ENCODE data around the gene EMILIN1. TPM values are rescaled to one million over a fixed set of nuclear protein-coding genes. Genes with fewer than 3 reads are reported as not detected.

EMILIN1 gene
- total and polyA plus RNA-seq, 2 of the 4 experiments (the other 2 are of a cell fraction), result 26.5 to 95.6 TPM

DNA sequence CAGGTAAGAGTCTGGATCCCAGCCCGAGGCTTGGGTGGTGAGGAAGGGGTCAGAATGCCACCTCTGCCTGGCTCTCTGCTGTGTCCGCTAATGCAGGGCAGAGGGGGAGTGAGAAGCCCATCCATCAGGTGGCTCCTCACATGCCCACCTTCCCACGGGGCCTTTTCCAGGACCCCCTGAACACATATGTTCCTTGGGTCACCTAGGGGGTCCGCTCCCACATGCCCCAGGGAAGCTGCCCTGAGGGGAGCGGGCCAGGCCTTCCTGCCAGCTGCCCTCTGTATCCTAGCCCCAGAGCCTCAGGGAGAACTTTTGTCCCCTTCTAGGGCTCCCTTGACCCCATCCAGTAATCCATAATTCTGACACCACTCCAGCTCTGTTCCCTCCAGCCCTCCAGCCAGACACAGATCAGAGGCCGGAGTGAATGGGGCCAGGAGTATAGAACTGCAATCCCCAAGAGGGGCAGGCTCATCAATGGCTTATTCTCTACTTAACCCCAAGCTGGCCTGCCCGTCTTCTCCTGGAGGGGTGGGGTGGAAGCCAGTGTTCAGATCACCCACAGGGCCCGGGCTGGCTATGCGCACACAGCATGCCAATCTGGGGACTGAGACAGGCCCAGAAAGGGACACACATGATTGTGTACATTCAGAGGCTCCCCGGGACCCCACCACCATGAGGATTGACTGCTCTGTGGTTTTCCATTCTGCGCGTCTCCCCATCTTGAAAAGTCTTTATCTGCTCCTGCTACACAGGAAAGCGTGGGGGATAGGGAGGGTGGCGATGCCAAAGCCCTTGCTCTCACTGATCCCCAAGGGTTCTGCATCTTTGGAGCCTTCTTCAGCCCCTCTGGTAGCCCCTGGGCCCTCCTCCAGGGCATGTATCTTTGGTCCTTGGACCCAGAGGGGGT lies 1.1 kb downstream of the EMILIN1 start:
- TF ChIP-seq RFX5 (IDR thresholded peaks at IDR 0.05; ENCODE audit: low read depth, low read length) (no peak), CEBPB (IDR thresholded peaks at IDR 0.05; ENCODE audit: low read depth, low read length) (no peak), POLR2A (IDR thresholded peaks at IDR 0.05; ENCODE audit: low read depth, low read length) (no peak), MXI1 (IDR thresholded peaks at IDR 0.05; ENCODE audit: borderline replicate concordance, low read depth, low read length) (no peak), SMC3 (IDR thresholded peaks at IDR 0.05; ENCODE audit: low read depth, low read length) (no peak), RCOR1 (IDR thresholded peaks at IDR 0.05; ENCODE audit: insufficient replicate concordance, low read length) (no peak), MAZ (IDR thresholded peaks at IDR 0.05; ENCODE audit: borderline replicate concordance, low read depth, low read length) (no peak), CHD1 (IDR thresholded peaks at IDR 0.05; ENCODE audit: low read depth, low read length) (no peak), FOS (IDR thresholded peaks at IDR 0.05; ENCODE audit: low read depth, low read length) (no peak), BHLHE40 (IDR thresholded peaks at IDR 0.05; ENCODE audit: low read depth, low read length) (no peak)
- TF ChIP-seq, protein P1, sequence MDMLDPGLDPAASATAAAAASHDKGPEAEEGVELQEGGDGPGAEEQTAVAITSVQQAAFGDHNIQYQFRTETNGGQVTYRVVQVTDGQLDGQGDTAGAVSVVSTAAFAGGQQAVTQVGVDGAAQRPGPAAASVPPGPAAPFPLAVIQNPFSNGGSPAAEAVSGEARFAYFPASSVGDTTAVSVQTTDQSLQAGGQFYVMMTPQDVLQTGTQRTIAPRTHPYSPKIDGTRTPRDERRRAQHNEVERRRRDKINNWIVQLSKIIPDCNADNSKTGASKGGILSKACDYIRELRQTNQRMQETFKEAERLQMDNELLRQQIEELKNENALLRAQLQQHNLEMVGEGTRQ (IDR thresholded peaks at IDR 0.05; ENCODE audit: low read depth, low read length), result no peak
- peak overlapping the region; percentile 83 for H2AFZ ChIP-seq (replicated peaks; ENCODE audit: low read length, poor library complexity)
- H2AK9ac ChIP-seq (replicated peaks; ENCODE audit: low read depth, low read length, poor library complexity), result peak overlapping the region; percentile 94
- peaks cover 14% of the 10 kb centered on the region for H4K20me1 ChIP-seq (ENCODE audit: insufficient read depth, low read length)
- no CpG with 5 or more reads among the region's 14 CpGs for WGBS, 2 experiments (ENCODE audit: extremely low coverage in 2 of 2, insufficient read length in 1 of 2)
- DNase-seq (no peak), ATAC-seq (ENCODE audit: low read depth) (peak; percentile 2)
- CTCF ChIA-PET, result no interaction called here
- POLR2A ChIA-PET (ENCODE audit: unreplicated experiment), result interaction anchor here (0.6 kb wide), 1 partner anchor 46 kb away, joined by 11 read pairs; no protein-coding TSS in a partner anchor
- H3K9ac ChIP-seq (ENCODE audit: low read depth, low read length), result peak overlapping the region; percentile 97
- BruUV-seq (replicated peaks), result no TSS peak
- H3K9me3 ChIP-seq (ENCODE audit: control insufficient read depth, insufficient read depth, low read length), result no peaks in the 10 kb centered on the region
- in situ Hi-C loops (cut with MboI; ENCODE audit: low sequenced_read_pairs), result no loop called here
- peak overlapping the region; percentile 86 for H3K23ac ChIP-seq (ENCODE audit: low read depth, low read length)
- peak overlapping the region; percentile 89 for H2AK5ac ChIP-seq (ENCODE audit: low read depth, low read length)
- intact Hi-C loops (cut with micrococcal nuclease), result no loop called here
- H3K27ac ChIP-seq (ENCODE audit: insufficient read depth, low read length), result peak overlapping the region; percentile 98
- H4K91ac ChIP-seq (ENCODE audit: insufficient read depth, low read depth, low read length), result peak overlapping the region; percentile 80
- H3K4me1 ChIP-seq (ENCODE audit: control insufficient read depth, insufficient read depth, low read length), result peaks cover 25% of the 10 kb centered on the region
- H4K5ac ChIP-seq (ENCODE audit: low read depth, low read length), result peak overlapping the region; percentile 84
- H2BK15ac ChIP-seq (ENCODE audit: low read depth, low read length), result no peak overlapping the region; the same call in 2 of the 3 replicates
- peak overlapping the region; percentile 91 for H2BK5ac ChIP-seq (ENCODE audit: low read depth, low read length, poor library complexity, severe bottlenecking)
- peak overlapping the region; percentile 82 for H3K14ac ChIP-seq (replicated peaks; ENCODE audit: low read depth, low read length)
- peak overlapping the region; percentile 98 for H3K4me2 ChIP-seq (ENCODE audit: low read depth, low read length)
- H3K36me3 ChIP-seq (ENCODE audit: control insufficient read depth, insufficient read depth, low read length), result peaks cover 26% of the 10 kb centered on the region; the same call in 1 of the 2 replicates
- peak overlapping the region; percentile 78 for H3K56ac ChIP-seq (ENCODE audit: extremely low read depth, insufficient read depth, low read length)
- dilution Hi-C loops (cut with HindIII; ENCODE audit: low sequenced_read_pairs, unreplicated experiment), result no loop called here
- peak overlapping the region; percentile 36 for H2BK120ac ChIP-seq (ENCODE audit: low read depth, low read length)
- H3K4ac ChIP-seq (ENCODE audit: low read depth, low read length), result peak overlapping the region; percentile 89
- H3K18ac ChIP-seq (ENCODE audit: low read depth, low read length), result peak overlapping the region; percentile 93
- peak overlapping the region; percentile 27 for H2BK20ac ChIP-seq (ENCODE audit: low read depth, low read length)
- H3K9me1 ChIP-seq (ENCODE audit: insufficient read depth, low read length), result peaks cover 11% of the 10 kb centered on the region; the same call in 1 of the 2 replicates
- H3K4me3 ChIP-seq (ENCODE audit: insufficient read depth, low read depth, low read length), result peak overlapping the region; percentile 82
- peak overlapping the region; percentile 85 to 92 for H4K8ac ChIP-seq (ENCODE audit: low read depth in 2 of 2, low read length in 2 of 2)
- H3K27me3 ChIP-seq (ENCODE audit: control insufficient read depth, insufficient read depth, low read length), result no peaks in the 10 kb centered on the region
- peaks cover 3 to 52% of the 10 kb centered on the region in 2 experiments; a peak in 3 of 4 replicates for H3K79me1 ChIP-seq (ENCODE audit: low read depth in 1 of 2, low read length in 2 of 2)

Data from IMR-90 (cell line).